Trophoblast cell (in vitro differentiated cells and primary cell): Measurements from ENCODE around the gene RIT1.
A peak's percentile ranks its signal among the peaks of the same experiment; 100 is the strongest.

Experiments
- DNase-seq, 2 donors: peaks; one replicate each; pipeline ENCODE4 v3.0.0-alpha.2; 2016
- H2AFZ ChIP-seq: 2 replicates; pipeline ENCODE4 v1.6.1; 2013; ENCODE audit warnings: low read length, moderate library complexity, mild to moderate bottlenecking; ENCODE audit not compliant: insufficient read depth, poor library complexity
- H2AK5ac ChIP-seq: 2 replicates; pipeline ENCODE4 v1.6.1; 2013; ENCODE audit warnings: mild to moderate bottlenecking, low read length
- H2BK120ac ChIP-seq: 2 replicates; pipeline ENCODE4 v1.6.1; 2013; ENCODE audit warnings: low read length, mild to moderate bottlenecking, moderate library complexity; ENCODE audit not compliant: insufficient read depth, poor library complexity
- H2BK12ac ChIP-seq: 2 replicates; pipeline ENCODE4 v1.6.1; 2013; ENCODE audit warnings: mild to moderate bottlenecking, low read length, moderate library complexity
- H2BK5ac ChIP-seq: 2 replicates; pipeline ENCODE4 v1.6.1; 2013; ENCODE audit warnings: low read length, low read depth, moderate library complexity, mild to moderate bottlenecking; ENCODE audit not compliant: poor library complexity
- H3K14ac ChIP-seq: 2 replicates; pipeline ENCODE4 v1.6.1; 2013; ENCODE audit warnings: mild to moderate bottlenecking, low read length
- H3K18ac ChIP-seq: 2 replicates; pipeline ENCODE4 v1.6.1; 2013; ENCODE audit warnings: mild to moderate bottlenecking, low read length
- H3K23ac ChIP-seq: 2 replicates; pipeline ENCODE4 v1.6.1; 2013; ENCODE audit warnings: low read length
- H3K27ac ChIP-seq: 2 replicates; pipeline ENCODE4 v1.5.1; 2013; ENCODE audit warnings: low read depth, mild to moderate bottlenecking, inconsistent platforms, low read length, moderate library complexity
- H3K27me3 ChIP-seq: 2 replicates; pipeline ENCODE4 v1.6.1; 2013; ENCODE audit warnings: inconsistent platforms, mild to moderate bottlenecking, low read length, moderate library complexity; ENCODE audit not compliant: insufficient read depth
- H3K36me3 ChIP-seq, 2 experiments: 1 replicate in 1 of 2; 2 replicates in 1 of 2; pipeline ENCODE4 v1.6.1; 2013; ENCODE audit warnings: low read length in 2 of 2, mild to moderate bottlenecking in 2 of 2, moderate library complexity in 1 of 2; ENCODE audit not compliant: insufficient read depth in 2 of 2, control insufficient read depth in 1 of 2
- H3K4ac ChIP-seq: 2 replicates; pipeline ENCODE4 v1.6.1; 2013; ENCODE audit warnings: low read depth, mild to moderate bottlenecking, low read length, moderate library complexity
- H3K4me1 ChIP-seq, 2 experiments: 1 replicate in 1 of 2; 2 replicates in 1 of 2; pipeline ENCODE4 v1.6.1; 2013; ENCODE audit warnings: low read length in 2 of 2, mild to moderate bottlenecking in 2 of 2, moderate library complexity in 1 of 2; ENCODE audit not compliant: insufficient read depth in 2 of 2, control insufficient read depth in 1 of 2
- H3K4me2 ChIP-seq: 2 replicates; pipeline ENCODE4 v1.6.1; 2013; ENCODE audit warnings: inconsistent platforms, mild to moderate bottlenecking, low read length, moderate library complexity
- H3K4me3 ChIP-seq: 2 replicates; pipeline ENCODE4 v1.5.1; 2013; ENCODE audit warnings: mild to moderate bottlenecking, low read depth, low read length, inconsistent platforms
- H3K79me1 ChIP-seq: one replicate; pipeline ENCODE4 v1.6.1; 2013; ENCODE audit warnings: low read length
- H3K79me2 ChIP-seq: 2 replicates; pipeline ENCODE4 v1.6.1; 2013; ENCODE audit warnings: low read length, mild to moderate bottlenecking; ENCODE audit not compliant: control insufficient read depth, insufficient read depth, poor library complexity
- H3K9ac ChIP-seq: 2 replicates; pipeline ENCODE4 v1.6.1; 2013; ENCODE audit warnings: mild to moderate bottlenecking, low read length
- H3K9me3 ChIP-seq: 2 replicates; pipeline ENCODE4 v1.6.1; 2013; ENCODE audit warnings: low read depth, mild to moderate bottlenecking, control low read depth, inconsistent platforms, low read length; ENCODE audit not compliant: insufficient read depth
- H4K12ac ChIP-seq: 2 replicates; pipeline ENCODE4 v1.6.1; 2013; ENCODE audit warnings: low read depth, mild to moderate bottlenecking, low read length, moderate library complexity
- H4K8ac ChIP-seq: 2 replicates; pipeline ENCODE4 v1.6.1; 2013; ENCODE audit warnings: low read depth, mild to moderate bottlenecking, low read length, moderate library complexity
- H4K91ac ChIP-seq: one replicate; pipeline ENCODE4 v1.6.1; 2013; ENCODE audit warnings: low read depth, mild to moderate bottlenecking, low read length, moderate library complexity
- WGBS: extraction: QIAGEN DNeasy Blood & Tissue Kit; methylation state at CpG from one replicate; pipeline ENCODE4 v1.1.7; 2013; ENCODE audit warnings: missing lambda C conversion rate; ENCODE audit not compliant: insufficient read length, insufficient coverage; ENCODE audit errors: extremely low coverage; 5-methylcytosine and 5-hydroxymethylcytosine counted together

Gene RIT1

DNA sequence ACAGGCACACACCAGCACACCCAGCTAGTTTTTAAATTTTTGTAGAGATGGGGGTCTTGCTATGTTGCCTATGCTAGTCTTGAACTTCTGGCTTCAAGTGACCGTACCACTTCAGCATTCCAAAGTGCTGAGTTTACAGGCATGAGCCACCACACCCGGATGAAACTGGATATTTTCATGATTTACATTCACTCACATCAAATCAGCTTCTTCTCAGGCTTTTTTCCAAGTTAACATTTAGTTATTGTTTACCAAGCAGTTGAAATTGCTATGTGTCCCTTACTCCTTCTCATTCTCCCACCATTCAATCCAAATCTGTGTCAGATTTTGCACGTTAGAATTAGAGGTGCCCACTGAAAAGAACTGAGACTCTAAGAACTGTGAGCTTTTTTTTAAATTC is 18.4 kb downstream of the RIT1 start:
- no peak overlapping the region for H3K9ac ChIP-seq
- H2AFZ ChIP-seq: no peak overlapping the region
- no peak overlapping the region for H3K27ac ChIP-seq
- H3K4me2 ChIP-seq: no peak overlapping the region
- H3K4me3 ChIP-seq: no peak overlapping the region
- H4K12ac ChIP-seq: no peak overlapping the region
- no peak overlapping the region for H3K18ac ChIP-seq
- H2BK12ac ChIP-seq: no peak overlapping the region
- no peak overlapping the region for H3K4ac ChIP-seq
- no peak overlapping the region for H2BK120ac ChIP-seq
- H3K4me1 ChIP-seq: no peaks in the 10 kb centered on the region
- no peaks in the 10 kb centered on the region for H3K79me1 ChIP-seq
- no peaks in the 10 kb centered on the region for H3K27me3 ChIP-seq
- H3K36me3 ChIP-seq: peaks cover 7% of the 10 kb centered on the region in 2 experiments
- H3K79me2 ChIP-seq: no peaks in the 10 kb centered on the region
- no peak overlapping the region for H2AK5ac ChIP-seq
- H4K91ac ChIP-seq: no peak overlapping the region
- H2BK5ac ChIP-seq: no peak overlapping the region
- no peak overlapping the region for H3K14ac ChIP-seq
- H4K8ac ChIP-seq: no peak overlapping the region
- H3K9me3 ChIP-seq: no peaks in the 10 kb centered on the region
- peak; percentile 47 to 80 for DNase-seq
- H3K23ac ChIP-seq: no peak overlapping the region
- WGBS: no CpG with 5 or more reads among the region's 3 CpGs

DNA sequence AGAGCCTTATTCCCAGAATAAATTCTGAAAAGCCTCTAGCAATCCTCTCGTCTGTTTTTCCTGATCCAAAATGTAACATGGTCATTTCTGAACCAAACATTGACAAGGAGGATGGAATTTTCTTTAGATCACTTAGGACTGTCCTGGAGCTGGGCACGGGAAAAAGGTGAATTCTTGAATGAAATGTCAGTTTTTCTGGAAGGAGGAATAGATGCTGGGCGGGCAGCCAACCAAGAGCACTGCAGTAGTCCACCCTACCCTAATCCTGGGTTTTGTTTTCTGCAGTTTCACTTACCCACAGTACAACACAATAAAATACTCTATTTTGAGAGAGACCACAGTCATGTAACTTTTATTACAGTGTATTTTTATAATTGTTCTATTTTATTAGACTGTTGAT is 20.9 kb downstream of the RIT1 start:
- Histone ChIP-seq H3K4me1 (no peaks in the 10 kb centered on the region), H3K18ac (no peak overlapping the region), H3K9me3 (no peaks in the 10 kb centered on the region), H3K27ac (no peak overlapping the region), H2BK5ac (no peak overlapping the region), H3K79me1 (no peaks in the 10 kb centered on the region), H2BK120ac (no peak overlapping the region), H3K4ac (no peak overlapping the region), H3K4me2 (no peak overlapping the region), H3K9ac (no peak overlapping the region), H3K23ac (no peak overlapping the region), H4K8ac (no peak overlapping the region), H2BK12ac (no peak overlapping the region), H3K14ac (no peak overlapping the region), H3K27me3 (no peaks in the 10 kb centered on the region), H4K91ac (no peak overlapping the region), H2AFZ (no peak overlapping the region), H3K79me2 (no peaks in the 10 kb centered on the region), H3K36me3 (no peaks in the 10 kb centered on the region), H3K4me3 (no peak overlapping the region), H4K12ac (no peak overlapping the region), H2AK5ac (no peak overlapping the region)
- WGBS: no CpG with 5 or more reads among the region's 3 CpGs
- no peak for DNase-seq

DNA sequence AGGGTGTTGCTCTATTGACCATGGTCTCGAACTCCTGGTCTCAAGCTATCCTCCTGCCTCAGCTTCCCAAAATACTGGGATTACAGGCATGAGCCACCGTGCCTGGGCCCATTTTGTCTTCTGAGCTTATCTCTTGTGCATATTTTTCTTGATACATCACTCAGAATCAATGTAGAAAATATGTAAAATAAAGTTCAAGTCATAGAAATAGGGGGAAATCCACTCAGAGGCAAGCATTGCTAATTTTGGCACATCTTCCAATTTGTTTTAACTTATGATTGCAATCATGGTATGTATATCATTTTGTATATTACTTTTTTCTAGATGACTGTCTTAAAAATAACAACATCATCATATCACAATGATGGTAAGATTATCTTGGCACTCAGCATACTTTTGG is 21.6 kb downstream of the RIT1 start:
- no peak overlapping the region for H3K14ac ChIP-seq
- H3K27me3 ChIP-seq: no peaks in the 10 kb centered on the region
- no peak overlapping the region for H2BK5ac ChIP-seq
- H3K18ac ChIP-seq: no peak overlapping the region
- H3K79me1 ChIP-seq: no peaks in the 10 kb centered on the region
- H3K27ac ChIP-seq: no peak overlapping the region
- no peak overlapping the region for H3K23ac ChIP-seq
- H2AFZ ChIP-seq: no peak overlapping the region
- H3K36me3 ChIP-seq: no peaks in the 10 kb centered on the region
- H3K9ac ChIP-seq: no peak overlapping the region
- H2AK5ac ChIP-seq: no peak overlapping the region
- H3K4me3 ChIP-seq: no peak overlapping the region
- H3K4me1 ChIP-seq: no peaks in the 10 kb centered on the region
- no peak overlapping the region for H4K91ac ChIP-seq
- DNase-seq: peak; percentile 22 to 43
- no peak overlapping the region for H4K12ac ChIP-seq
- no peak overlapping the region for H3K4ac ChIP-seq
- no CpG with 5 or more reads among the region's 2 CpGs for WGBS
- H4K8ac ChIP-seq: no peak overlapping the region
- H2BK12ac ChIP-seq: no peak overlapping the region
- no peaks in the 10 kb centered on the region for H3K9me3 ChIP-seq
- H3K79me2 ChIP-seq: no peaks in the 10 kb centered on the region
- no peak overlapping the region for H2BK120ac ChIP-seq
- H3K4me2 ChIP-seq: no peak overlapping the region

DNA sequence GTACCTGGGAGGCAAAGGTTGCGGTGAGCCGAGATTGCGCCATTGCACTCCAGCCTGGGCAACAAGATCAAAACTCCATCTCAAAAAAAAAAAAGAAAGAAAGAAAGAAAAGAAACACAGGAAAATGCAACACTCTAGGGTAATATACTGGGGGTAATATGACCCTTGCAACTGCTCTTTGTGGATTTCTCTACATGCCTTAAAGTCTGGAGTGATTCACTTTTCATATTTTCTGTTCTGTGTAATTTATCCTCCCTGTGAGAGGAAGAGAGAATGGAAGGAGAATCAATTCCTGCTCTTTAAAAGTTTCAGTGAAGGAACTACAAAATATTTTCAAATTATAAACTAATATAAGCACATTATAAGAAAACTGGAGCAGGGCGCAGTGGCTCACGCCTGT is 22.7 kb downstream of the RIT1 start:
- no peak overlapping the region for H2BK12ac ChIP-seq
- H3K14ac ChIP-seq: no peak overlapping the region
- no peaks in the 10 kb centered on the region for H3K4me1 ChIP-seq
- H3K9me3 ChIP-seq: no peaks in the 10 kb centered on the region
- no peak overlapping the region for H3K18ac ChIP-seq
- H4K12ac ChIP-seq: no peak overlapping the region
- no CpG with 5 or more reads among the region's 5 CpGs for WGBS
- no peaks in the 10 kb centered on the region for H3K27me3 ChIP-seq
- H3K4me2 ChIP-seq: no peak overlapping the region
- no peak overlapping the region for H4K91ac ChIP-seq
- no peaks in the 10 kb centered on the region for H3K36me3 ChIP-seq
- no peak for DNase-seq
- no peak overlapping the region for H2AFZ ChIP-seq
- H3K27ac ChIP-seq: no peak overlapping the region
- H2AK5ac ChIP-seq: no peak overlapping the region
- H2BK120ac ChIP-seq: no peak overlapping the region
- no peak overlapping the region for H3K4me3 ChIP-seq
- no peak overlapping the region for H2BK5ac ChIP-seq
- no peaks in the 10 kb centered on the region for H3K79me1 ChIP-seq
- H3K79me2 ChIP-seq: no peaks in the 10 kb centered on the region
- H3K9ac ChIP-seq: no peak overlapping the region
- H4K8ac ChIP-seq: no peak overlapping the region
- H3K4ac ChIP-seq: no peak overlapping the region
- H3K23ac ChIP-seq: no peak overlapping the region

DNA sequence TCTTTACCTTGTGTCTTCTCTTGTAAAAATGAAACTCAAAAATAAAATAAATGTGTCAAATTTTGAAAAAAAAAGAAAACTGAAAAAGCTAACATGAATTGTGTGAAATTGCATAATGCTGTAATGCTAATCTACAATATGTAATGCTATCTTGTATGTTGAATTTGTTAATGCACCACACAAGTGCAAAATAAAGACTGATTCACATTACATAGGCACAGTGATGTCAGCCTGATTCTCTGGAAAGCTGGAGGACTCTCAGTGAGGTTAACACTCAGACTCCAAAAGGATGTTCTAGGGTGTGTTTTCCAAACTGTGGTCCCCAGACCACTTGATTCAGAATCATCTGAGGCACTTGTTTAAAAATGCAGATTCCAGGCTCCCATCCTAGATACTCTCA is 26.2 kb downstream of the RIT1 start:
- no peak overlapping the region for H3K27ac ChIP-seq
- no peaks in the 10 kb centered on the region for H3K9me3 ChIP-seq
- no peak for DNase-seq
- H3K4me2 ChIP-seq: no peak overlapping the region
- no peaks in the 10 kb centered on the region for H3K36me3 ChIP-seq
- H3K4ac ChIP-seq: no peak overlapping the region
- H3K79me2 ChIP-seq: no peaks in the 10 kb centered on the region
- H3K27me3 ChIP-seq: no peaks in the 10 kb centered on the region
- no peak overlapping the region for H2BK12ac ChIP-seq
- H4K91ac ChIP-seq: no peak overlapping the region
- no peaks in the 10 kb centered on the region for H3K79me1 ChIP-seq
- H2BK120ac ChIP-seq: no peak overlapping the region
- H2AK5ac ChIP-seq: no peak overlapping the region
- H4K12ac ChIP-seq: no peak overlapping the region
- H3K23ac ChIP-seq: no peak overlapping the region
- no peak overlapping the region for H2BK5ac ChIP-seq
- no peak overlapping the region for H3K14ac ChIP-seq
- no peak overlapping the region for H2AFZ ChIP-seq
- H3K9ac ChIP-seq: no peak overlapping the region
- no peak overlapping the region for H3K4me3 ChIP-seq
- no peak overlapping the region for H4K8ac ChIP-seq
- no peaks in the 10 kb centered on the region for H3K4me1 ChIP-seq
- H3K18ac ChIP-seq: no peak overlapping the region
